ENCODE results near the gene CMTM1. TPM values are rescaled to one million over a fixed set of nuclear protein-coding genes. Genes with fewer than 3 reads are reported as not detected.

Gene CMTM1
- total RNA-seq, 1 experiment from 2014 or later, result 9.4 TPM

DNA sequence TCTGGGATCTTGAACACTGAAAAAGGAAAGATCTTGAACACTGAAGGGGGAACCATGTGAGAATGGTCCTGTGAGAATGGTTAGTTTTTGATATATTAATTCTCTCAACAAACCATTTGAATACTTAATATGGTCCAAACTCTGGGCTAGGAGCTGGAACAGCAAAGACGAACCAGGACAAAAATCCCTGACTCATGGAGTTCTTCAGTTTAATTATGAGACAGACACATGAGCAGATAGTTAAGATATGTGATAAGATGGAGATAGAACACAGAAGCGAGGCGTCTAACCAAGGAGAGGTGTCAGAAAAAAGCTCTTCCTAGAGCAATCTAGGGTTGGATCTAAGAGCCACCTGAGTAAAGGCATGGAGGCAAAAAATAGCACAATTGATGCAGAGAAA is 12.2 kb upstream of the CMTM1 start:
- H3K79me2 ChIP-seq (ENCODE audit: low read depth), result peaks cover 20% of the 10 kb centered on the region
- H3K27me3 ChIP-seq (ENCODE audit: insufficient read depth, low read depth), result no peaks in the 10 kb centered on the region
- intact Hi-C loops (cut with micrococcal nuclease; ENCODE audit: unreplicated experiment), result loop anchor here (5.0 kb wide), 1 partner anchor 48 kb away; the partner anchor contains the start of gene CMTM3
- no peaks in the 10 kb centered on the region for H4K20me1 ChIP-seq (ENCODE audit: insufficient read depth)
- H3K27ac ChIP-seq, result no peak overlapping the region
- peak overlapping the region; percentile 66; the same call in 1 of the 2 replicates for H3K4me3 ChIP-seq
- H3K36me3 ChIP-seq (ENCODE audit: low read depth), result 0 out of 2 replicates have a peak, but pooled peaks cover 6% of the 10 kb centered on the region
- H3K4me2 ChIP-seq, result peak overlapping the region; percentile 91
- TF ChIP-seq EZH2 (IDR thresholded peaks at IDR 0.05; ENCODE audit: low read depth), result no peak
- TF ChIP-seq, protein P1, sequence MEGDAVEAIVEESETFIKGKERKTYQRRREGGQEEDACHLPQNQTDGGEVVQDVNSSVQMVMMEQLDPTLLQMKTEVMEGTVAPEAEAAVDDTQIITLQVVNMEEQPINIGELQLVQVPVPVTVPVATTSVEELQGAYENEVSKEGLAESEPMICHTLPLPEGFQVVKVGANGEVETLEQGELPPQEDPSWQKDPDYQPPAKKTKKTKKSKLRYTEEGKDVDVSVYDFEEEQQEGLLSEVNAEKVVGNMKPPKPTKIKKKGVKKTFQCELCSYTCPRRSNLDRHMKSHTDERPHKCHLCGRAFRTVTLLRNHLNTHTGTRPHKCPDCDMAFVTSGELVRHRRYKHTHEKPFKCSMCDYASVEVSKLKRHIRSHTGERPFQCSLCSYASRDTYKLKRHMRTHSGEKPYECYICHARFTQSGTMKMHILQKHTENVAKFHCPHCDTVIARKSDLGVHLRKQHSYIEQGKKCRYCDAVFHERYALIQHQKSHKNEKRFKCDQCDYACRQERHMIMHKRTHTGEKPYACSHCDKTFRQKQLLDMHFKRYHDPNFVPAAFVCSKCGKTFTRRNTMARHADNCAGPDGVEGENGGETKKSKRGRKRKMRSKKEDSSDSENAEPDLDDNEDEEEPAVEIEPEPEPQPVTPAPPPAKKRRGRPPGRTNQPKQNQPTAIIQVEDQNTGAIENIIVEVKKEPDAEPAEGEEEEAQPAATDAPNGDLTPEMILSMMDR (conservative IDR thresholded peaks at IDR 0.05), result no peak
- no TSS peak for BruUV-seq (replicated peaks)
- peaks cover 30% of the 10 kb centered on the region for H3K4me1 ChIP-seq (replicated peaks; ENCODE audit: insufficient read depth)
- CTCF ChIA-PET, result interaction anchor here (0.6 kb wide), 1 partner anchor 10 kb away, joined by 3 read pairs; no protein-coding TSS in a partner anchor
- peaks cover 5% of the 10 kb centered on the region; the same call in 1 of the 2 replicates for H3F3A ChIP-seq (ENCODE audit: insufficient read depth, low read depth)
- H3K9me2 ChIP-seq (ENCODE audit: insufficient read depth), result no peaks in the 10 kb centered on the region
- H2AFZ ChIP-seq, result no peak overlapping the region
- no peak for DNase-seq
- POLR2A ChIA-PET (ENCODE audit: unreplicated experiment), result no interaction called here
- no peaks in the 10 kb centered on the region for H3K9me3 ChIP-seq (ENCODE audit: insufficient read depth, low read depth)

DNA sequence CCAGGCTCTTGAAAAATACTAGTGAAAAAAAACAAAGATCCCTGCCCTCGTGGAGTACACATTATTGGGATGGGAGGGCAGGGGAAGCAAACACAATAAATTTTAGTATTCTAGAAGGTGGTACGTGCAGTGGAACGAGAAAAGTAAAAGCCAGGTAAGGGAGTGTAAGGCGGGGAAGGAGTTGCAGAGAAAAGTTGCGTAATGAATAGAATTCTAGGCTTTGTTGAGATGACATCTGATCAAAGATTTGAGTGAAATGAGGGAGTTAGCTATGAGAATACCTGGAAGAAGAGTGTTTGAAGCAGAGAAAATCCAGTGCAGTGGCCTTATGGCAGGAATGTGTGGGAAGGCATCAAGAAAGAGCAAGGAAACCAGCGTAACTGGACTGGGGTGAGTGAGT is 11.7 kb upstream of the CMTM1 start:
- no TSS peak for BruUV-seq (replicated peaks)
- POLR2A ChIA-PET (ENCODE audit: unreplicated experiment), result no interaction called here
- intact Hi-C loops (cut with micrococcal nuclease; ENCODE audit: unreplicated experiment), result loop anchor here (5.0 kb wide), 1 partner anchor 48 kb away; the partner anchor contains the start of gene CMTM3
- Histone ChIP-seq H4K20me1 (ENCODE audit: insufficient read depth) (no peaks in the 10 kb centered on the region), H3K27me3 (ENCODE audit: insufficient read depth, low read depth) (no peaks in the 10 kb centered on the region), H3F3A (ENCODE audit: insufficient read depth, low read depth) (peaks cover under 1% of the 10 kb centered on the region; the same call in 1 of the 2 replicates), H3K79me2 (ENCODE audit: low read depth) (peaks cover 20% of the 10 kb centered on the region), H2AFZ (no peak overlapping the region), H3K4me3 (no peak overlapping the region), H3K4me1 (replicated peaks; ENCODE audit: insufficient read depth) (peaks cover 30% of the 10 kb centered on the region), H3K9me3 (ENCODE audit: insufficient read depth, low read depth) (no peaks in the 10 kb centered on the region), H3K36me3 (ENCODE audit: low read depth) (0 out of 2 replicates have a peak, but pooled peaks cover 10% of the 10 kb centered on the region), H3K4me2 (no peak overlapping the region), H3K9me2 (ENCODE audit: insufficient read depth) (no peaks in the 10 kb centered on the region), H3K27ac (no peak overlapping the region)
- TF ChIP-seq, protein P1 (conservative IDR thresholded peaks at IDR 0.05), result no peak
- no peak for TF ChIP-seq EZH2 (IDR thresholded peaks at IDR 0.05; ENCODE audit: low read depth)
- DNase-seq, result no peak
- CTCF ChIA-PET, result interaction anchor here (0.6 kb wide), 1 partner anchor 9 kb away, joined by 3 read pairs; no protein-coding TSS in a partner anchor

DNA sequence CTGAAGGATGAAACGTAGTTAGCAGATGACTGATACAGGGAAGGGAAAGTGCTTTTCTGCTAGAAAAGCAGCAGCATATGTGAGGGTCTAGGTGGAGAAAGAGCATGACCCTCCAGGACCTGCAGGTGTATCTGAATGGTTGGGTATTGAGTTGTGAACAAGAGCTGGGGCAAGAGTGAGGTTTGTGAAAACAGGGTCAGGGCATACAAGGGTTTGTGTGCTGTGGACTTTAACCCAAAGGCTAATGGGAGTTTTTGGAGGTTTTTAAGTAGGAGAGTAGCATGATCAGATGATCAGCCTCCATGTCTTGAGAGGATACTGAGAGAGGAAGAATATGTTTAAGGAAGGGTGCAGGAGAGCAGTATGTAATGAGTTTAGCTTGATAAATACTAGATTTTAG is 6.1 kb upstream of the CMTM1 start:
- H3K79me2 ChIP-seq (ENCODE audit: low read depth), result no peaks in the 10 kb centered on the region; the same call in 1 of the 2 replicates

More for the DNA sequence above, 6.1 kb upstream of the CMTM1 start:
- H3K27ac ChIP-seq, result no peak overlapping the region
- no TSS peak for BruUV-seq (replicated peaks)
- CTCF ChIA-PET, result interaction anchor here (0.6 kb wide), 1 partner anchor 35 kb away, joined by 3 read pairs; no protein-coding TSS in a partner anchor
- H3K9me3 ChIP-seq (ENCODE audit: insufficient read depth, low read depth), result no peaks in the 10 kb centered on the region
- no peaks in the 10 kb centered on the region for H3K27me3 ChIP-seq (ENCODE audit: insufficient read depth, low read depth)
- no peak overlapping the region for H2AFZ ChIP-seq
- no peak for DNase-seq
- no peaks in the 10 kb centered on the region for H4K20me1 ChIP-seq (ENCODE audit: insufficient read depth)
- 0 out of 2 replicates have a peak, but pooled peaks cover 15% of the 10 kb centered on the region for H3K36me3 ChIP-seq (ENCODE audit: low read depth)
- no peaks in the 10 kb centered on the region for H3K4me1 ChIP-seq (replicated peaks; ENCODE audit: insufficient read depth)
- intact Hi-C loops (cut with micrococcal nuclease; ENCODE audit: unreplicated experiment), result no loop called here
- no peaks in the 10 kb centered on the region for H3F3A ChIP-seq (ENCODE audit: insufficient read depth, low read depth)
- H3K9me2 ChIP-seq (ENCODE audit: insufficient read depth), result no peaks in the 10 kb centered on the region
- H3K4me2 ChIP-seq, result no peak overlapping the region
- no peak overlapping the region for H3K4me3 ChIP-seq
- POLR2A ChIA-PET (ENCODE audit: unreplicated experiment), result no interaction called here
- no peak for TF ChIP-seq EZH2 (IDR thresholded peaks at IDR 0.05; ENCODE audit: low read depth)
- TF ChIP-seq, protein P1 (conservative IDR thresholded peaks at IDR 0.05), result no peak
